Activated CD4-positive, alpha-beta T cell treated with anti-CD3 and anti-CD28 coated beads, Interleukin-2, amount 50 U/mL, for 24 hours (primary cell): ENCODE data around the gene ADORA2B.
"Not testable (repeated sequence)": the region's sequence is repeated elsewhere in the genome, so short reads cannot be mapped to it uniquely, and the experiment has no call there.

Experiments used
- DNase-seq, 2 donors: peaks; one replicate each; pipeline ENCODE4 v3.0.0-alpha.2; 2020; ENCODE audit warnings: low read depth in 1 of 2, low spot score in 1 of 2

Gene ADORA2B

GRCh38 chr17:15944759-15945526, at the start of gene ADORA2B:
Gene ADORA2B (plus strand): TSS chr17:15945130. CDS start chr17:15945249, 119 bp downstream.
- DNase-seq, result peak in 1 of 2 donors; percentile 37

GRCh38 chr17:15896277-15896676, 48.7 kb upstream of the ADORA2B start:
- DNase-seq, result no peak

GRCh38 chr17:15896834-15897233, 48.1 kb upstream of the ADORA2B start:
- no peak for DNase-seq

- DNase-seq, result not testable (repeated sequence)
Observed at GRCh38 chr17:15899596-15899995, 45.3 kb upstream of the ADORA2B start.

GRCh38 chr17:15900871-15901270, 44.1 kb upstream of the ADORA2B start:
- DNase-seq, result no peak

- not testable (repeated sequence) for DNase-seq
Observed at GRCh38 chr17:15905236-15905635, 39.7 kb upstream of the ADORA2B start.

- no peak for DNase-seq
Observed at GRCh38 chr17:15907290-15907689, 37.6 kb upstream of the ADORA2B start.

- DNase-seq, result no peak
Observed at GRCh38 chr17:15908378-15908777, 36.6 kb upstream of the ADORA2B start.

- DNase-seq, result no peak
Observed at GRCh38 chr17:15909481-15909991, 35.4 kb upstream of the ADORA2B start.

GRCh38 chr17:15910791-15911190, 34.1 kb upstream of the ADORA2B start:
- DNase-seq, result no peak

GRCh38 chr17:15911701-15912100, 33.2 kb upstream of the ADORA2B start:
- DNase-seq, result not testable (repeated sequence)

- no peak for DNase-seq
Observed at GRCh38 chr17:15912416-15912955, 32.4 kb upstream of the ADORA2B start.

GRCh38 chr17:15913826-15914225, 31.1 kb upstream of the ADORA2B start:
- DNase-seq, result no peak

GRCh38 chr17:15914400-15915170, 30.3 kb upstream of the ADORA2B start:
- no peak for DNase-seq

GRCh38 chr17:15915961-15916360, 29.0 kb upstream of the ADORA2B start:
- no peak for DNase-seq

- DNase-seq, result no peak
Observed at GRCh38 chr17:15917021-15917437, 27.9 kb upstream of the ADORA2B start.

GRCh38 chr17:15917438-15918027, 27.4 kb upstream of the ADORA2B start:
- DNase-seq, result no peak

- no peak for DNase-seq
Observed at GRCh38 chr17:15918261-15918660, 26.7 kb upstream of the ADORA2B start.

GRCh38 chr17:15918661-15919259, 26.2 kb upstream of the ADORA2B start:
- no peak for DNase-seq

GRCh38 chr17:15919466-15919865, 25.5 kb upstream of the ADORA2B start:
- DNase-seq, result no peak

GRCh38 chr17:15920758-15921239, 24.1 kb upstream of the ADORA2B start:
- no peak for DNase-seq
